Activated T-cell treated with anti-CD3 and anti-CD28 coated beads for 24 hours (primary cell): ENCODE results near the gene MPRIP.

ENCODE experiments used
- DNase-seq: peaks from one replicate; pipeline ENCODE4 v3.0.0-alpha.2; 2020; ENCODE audit warnings: low read depth

MPRIP gene

GRCh38 chr17:17110520-17110919 lies 68.3 kb downstream of the MPRIP start:
- DNase-seq, result no peak

- no peak for DNase-seq
Measured at GRCh38 chr17:17111401-17112393, 69.4 kb downstream of the MPRIP start.

- no peak for DNase-seq
Measured at GRCh38 chr17:17112628-17113200, 70.5 kb downstream of the MPRIP start.

GRCh38 chr17:17114592-17115225 lies 72.5 kb downstream of the MPRIP start:
- DNase-seq, result no peak

- no peak for DNase-seq
Measured at GRCh38 chr17:17115620-17116019, 73.4 kb downstream of the MPRIP start.

- DNase-seq, result no peak
Measured at GRCh38 chr17:17116406-17116805, 74.1 kb downstream of the MPRIP start.

- no peak for DNase-seq
Measured at GRCh38 chr17:17117923-17118322, 75.7 kb downstream of the MPRIP start.

GRCh38 chr17:17118399-17118798 lies 76.1 kb downstream of the MPRIP start:
- no peak for DNase-seq

GRCh38 chr17:17119106-17119505 lies 76.8 kb downstream of the MPRIP start:
- no peak for DNase-seq

GRCh38 chr17:17119533-17119932 lies 77.3 kb downstream of the MPRIP start:
- peak; percentile 48 for DNase-seq

GRCh38 chr17:17120294-17120693 lies 78.0 kb downstream of the MPRIP start:
- no peak for DNase-seq

- no peak for DNase-seq
Measured at GRCh38 chr17:17120701-17121100, 78.4 kb downstream of the MPRIP start.

- no peak for DNase-seq
Measured at GRCh38 chr17:17121162-17121561, 78.9 kb downstream of the MPRIP start.

- no peak for DNase-seq
Measured at GRCh38 chr17:17122781-17123483, 80.7 kb downstream of the MPRIP start.

- no peak for DNase-seq
Measured at GRCh38 chr17:17124341-17124740, 82.1 kb downstream of the MPRIP start.

- no peak for DNase-seq
Measured at GRCh38 chr17:17125136-17126084, 83.2 kb downstream of the MPRIP start.

GRCh38 chr17:17126131-17127110 lies 84.2 kb downstream of the MPRIP start:
- no peak for DNase-seq

GRCh38 chr17:17127156-17127555 lies 84.9 kb downstream of the MPRIP start:
- no peak for DNase-seq

GRCh38 chr17:17127730-17128291 lies 85.6 kb downstream of the MPRIP start:
- no peak for DNase-seq
